Mucosa of rectum (tissue), 2 donors: Measurements from ENCODE around the gene GHRL.
A peak's percentile ranks its signal among the peaks of the same experiment; 100 is the strongest.

Experiments
- H3K27ac ChIP-seq, 2 donors: one replicate each; pipeline ENCODE4 v1.7.0; 2013; ENCODE audit warnings: inconsistent platforms in 2 of 2, low read depth in 2 of 2, low read length in 2 of 2
- H3K27me3 ChIP-seq, 2 donors: one replicate each; pipeline ENCODE4 v1.7.0; 2013; ENCODE audit warnings: low read length in 2 of 2; ENCODE audit not compliant: control insufficient read depth in 2 of 2, insufficient read depth in 2 of 2
- H3K36me3 ChIP-seq, 2 donors: one replicate each; pipeline ENCODE4 v1.7.0; 2013; ENCODE audit warnings: low read length in 2 of 2; ENCODE audit not compliant: control insufficient read depth in 2 of 2, insufficient read depth in 2 of 2
- H3K4me1 ChIP-seq, 2 donors: one replicate each; pipeline ENCODE4 v1.7.0; 2013; ENCODE audit warnings: low read length in 2 of 2, mild to moderate bottlenecking in 1 of 2; ENCODE audit not compliant: control insufficient read depth in 2 of 2, insufficient read depth in 2 of 2
- H3K4me3 ChIP-seq, 2 donors: one replicate each; pipeline ENCODE4 v1.7.0; 2013; ENCODE audit warnings: low read length in 2 of 2
- H3K9ac ChIP-seq, 2 donors: one replicate each; pipeline ENCODE4 v1.7.0; 2013; ENCODE audit warnings: low read length in 2 of 2, low read depth in 1 of 2, mild to moderate bottlenecking in 1 of 2
- H3K9me3 ChIP-seq, 2 donors: one replicate each; pipeline ENCODE4 v1.7.0; 2013; ENCODE audit warnings: low read length in 2 of 2; ENCODE audit not compliant: control insufficient read depth in 2 of 2
- donor health status: healthy.
- donor health status: Normal muscosa, but diverticular disease.

GHRL gene

DNA sequence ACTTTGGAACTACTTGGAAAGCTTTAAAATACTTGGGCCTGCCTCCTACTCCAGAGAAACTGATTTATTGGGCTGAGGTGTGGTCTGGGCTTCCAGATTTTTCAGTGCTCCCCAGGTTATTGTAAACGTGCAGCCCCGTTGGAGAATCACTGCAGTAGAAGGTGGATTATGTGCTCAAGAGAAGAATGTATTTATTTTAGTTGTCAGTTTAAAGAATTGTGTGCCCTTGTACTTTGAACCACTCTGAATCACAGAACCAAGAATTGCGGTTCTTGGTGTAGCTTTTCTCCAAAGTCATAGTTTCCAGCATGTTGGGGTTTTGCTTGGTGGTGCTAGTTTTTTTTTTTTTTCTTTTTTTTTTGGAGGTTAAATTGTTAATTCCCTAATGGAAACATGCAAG is 42.9 kb downstream of the GHRL start:
- H3K9ac ChIP-seq = peak overlapping the region; percentile 75 to 94
- peak overlapping the region; percentile 77 to 90 for H3K4me3 ChIP-seq
- peak overlapping the region; percentile 12 to 82 for H3K27ac ChIP-seq
- no peaks in the 10 kb centered on the region for H3K9me3 ChIP-seq
- H3K4me1 ChIP-seq = peaks cover 18 to 32% of the 10 kb centered on the region in 2 donors
- H3K36me3 ChIP-seq = peaks cover 15 to 24% of the 10 kb centered on the region in 2 donors
- no peaks in the 10 kb centered on the region for H3K27me3 ChIP-seq

DNA sequence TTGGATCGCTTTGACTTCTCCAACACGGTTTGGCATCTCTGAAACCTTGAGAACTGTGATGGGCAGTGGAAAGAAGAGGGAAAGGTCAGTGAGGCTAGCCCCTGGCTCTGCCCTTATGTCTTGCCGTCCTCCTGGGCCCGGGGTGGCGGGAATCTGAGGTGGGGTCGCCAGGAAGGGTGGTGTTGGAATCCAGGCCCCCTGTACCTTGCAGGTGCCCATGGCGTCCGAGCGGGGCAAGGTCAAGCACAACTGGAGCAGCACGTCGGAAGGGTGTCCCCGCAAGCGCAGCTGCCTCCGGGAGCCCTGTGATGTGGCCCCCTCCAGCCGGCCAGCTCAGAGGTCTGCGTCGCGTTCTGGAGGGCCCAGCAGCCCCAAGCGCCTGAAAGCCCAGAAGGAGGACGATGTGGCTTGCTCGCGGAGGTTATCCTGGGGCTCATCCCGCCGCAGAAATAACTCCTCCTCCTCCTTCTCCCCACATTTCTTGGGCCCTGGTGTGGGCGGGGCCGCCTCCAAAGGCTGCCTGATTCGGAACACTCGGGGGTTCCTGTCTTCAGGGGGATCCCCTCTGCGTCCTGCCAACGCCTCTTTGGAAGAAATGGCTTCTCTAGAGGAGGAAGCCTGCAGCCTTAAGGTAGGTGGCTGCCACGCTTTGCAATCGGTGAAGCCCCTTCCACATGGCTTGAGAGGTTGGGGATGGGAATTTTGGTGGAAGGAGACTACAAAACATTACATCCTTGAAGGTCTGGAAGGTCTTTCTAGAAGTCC is 43.6 kb downstream of the GHRL start:
- H3K4me1 ChIP-seq = peaks cover 18 to 27% of the 10 kb centered on the region in 2 donors
- H3K27me3 ChIP-seq = no peaks in the 10 kb centered on the region

DNA sequence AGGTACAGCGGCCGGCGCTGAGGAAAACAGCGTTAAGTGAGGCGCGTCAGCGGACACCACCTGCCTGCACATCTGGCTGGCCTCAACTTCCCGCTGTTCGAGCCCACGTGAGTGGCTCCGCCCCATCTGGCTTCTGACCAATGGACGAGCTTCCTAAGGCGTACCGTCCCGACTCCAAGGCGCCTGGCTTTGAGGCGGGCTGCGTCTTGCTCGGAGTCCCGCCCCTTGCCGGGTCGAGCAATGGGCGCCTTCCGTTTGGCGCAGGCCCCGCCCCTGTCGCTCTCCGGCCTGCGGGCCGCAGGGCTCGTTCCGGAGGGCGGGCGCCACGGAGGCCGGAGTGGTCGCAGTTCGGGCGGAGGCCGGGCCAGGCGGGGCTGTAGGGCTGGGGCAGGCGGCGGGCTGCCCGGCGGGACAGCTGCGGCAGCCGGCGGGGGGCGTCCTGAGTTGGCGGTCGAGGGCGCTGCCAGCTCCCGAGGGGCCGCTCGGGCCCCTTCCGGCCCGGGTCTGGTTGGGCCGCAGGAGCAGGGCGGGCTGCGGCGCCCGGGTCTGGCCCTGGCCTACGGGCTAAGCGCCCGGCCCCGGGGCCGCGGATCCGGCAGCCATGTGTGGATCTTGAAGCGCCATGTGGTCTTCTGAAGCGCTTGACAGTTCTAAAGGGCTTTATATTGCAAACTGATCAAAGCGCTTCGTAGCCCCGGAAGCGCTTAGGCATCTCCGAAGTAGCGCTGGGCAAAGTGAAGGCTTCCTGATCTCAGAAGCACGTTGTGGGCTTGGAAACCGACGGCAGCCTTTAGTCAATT is 44.4 kb downstream of the GHRL start, which contains the start of gene TATDN2:
Gene TATDN2, plus strand, starts transcription at position 276 of the 800 bp plus-strand sequence. CDS start 742 bp downstream, outside the sequence.
- peaks cover 18 to 26% of the 10 kb centered on the region in 2 donors for H3K4me1 ChIP-seq
- no peaks in the 10 kb centered on the region for H3K27me3 ChIP-seq
- peak within 1 kb of the TSS; percentile 77 to 90 for H3K4me3 ChIP-seq
- H3K27ac ChIP-seq = peak within 1 kb of the TSS; percentile 75 to 82
- H3K9me3 ChIP-seq = no peaks in the 10 kb centered on the region
- peaks cover 3 to 11% of the 10 kb centered on the region in 2 donors for H3K36me3 ChIP-seq
- H3K9ac ChIP-seq = peak within 1 kb of the TSS; percentile 75 to 94

More for the DNA sequence above, 43.6 kb downstream of the GHRL start:
- peak overlapping the region; percentile 75 to 82 for H3K27ac ChIP-seq
- peak overlapping the region; percentile 75 to 94 for H3K9ac ChIP-seq
- H3K36me3 ChIP-seq = peaks cover 11 to 19% of the 10 kb centered on the region in 2 donors
- peak overlapping the region; percentile 77 to 90 for H3K4me3 ChIP-seq
- no peaks in the 10 kb centered on the region for H3K9me3 ChIP-seq

DNA sequence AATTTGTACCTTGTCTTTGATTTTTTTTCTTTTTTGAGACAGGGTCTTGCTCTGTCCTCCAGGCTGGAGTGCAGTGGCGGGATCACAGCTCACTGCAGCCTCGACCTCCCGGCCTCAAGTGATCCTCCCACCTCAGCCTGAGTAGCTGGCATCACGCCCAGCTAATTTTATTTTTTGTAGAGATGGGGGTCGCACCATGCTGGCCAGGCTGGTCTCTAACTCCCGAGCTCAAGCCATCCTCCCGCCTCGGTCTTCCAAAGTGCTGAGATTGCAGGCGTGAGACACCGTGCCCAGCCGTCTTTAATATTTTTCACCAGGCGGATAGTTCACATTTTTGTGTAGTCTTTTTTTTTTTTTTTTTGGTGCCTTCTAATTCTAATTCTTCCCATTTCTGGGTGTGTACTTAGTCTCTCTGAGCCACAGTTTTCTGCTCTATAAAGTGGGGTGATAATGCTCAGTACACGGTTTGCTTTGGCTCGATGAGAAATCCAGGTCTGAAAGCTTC is 45.0 kb downstream of the GHRL start:
- peaks cover 18 to 26% of the 10 kb centered on the region in 2 donors for H3K4me1 ChIP-seq
- no peaks in the 10 kb centered on the region for H3K9me3 ChIP-seq
- H3K4me3 ChIP-seq = peak overlapping the region; percentile 77 to 90
- H3K36me3 ChIP-seq = peaks cover 0 to 6% of the 10 kb centered on the region in 2 donors
- no peaks in the 10 kb centered on the region for H3K27me3 ChIP-seq
- peak overlapping the region; percentile 41 to 75 for H3K9ac ChIP-seq
- H3K27ac ChIP-seq = peak overlapping the region; percentile 11 to 82

DNA sequence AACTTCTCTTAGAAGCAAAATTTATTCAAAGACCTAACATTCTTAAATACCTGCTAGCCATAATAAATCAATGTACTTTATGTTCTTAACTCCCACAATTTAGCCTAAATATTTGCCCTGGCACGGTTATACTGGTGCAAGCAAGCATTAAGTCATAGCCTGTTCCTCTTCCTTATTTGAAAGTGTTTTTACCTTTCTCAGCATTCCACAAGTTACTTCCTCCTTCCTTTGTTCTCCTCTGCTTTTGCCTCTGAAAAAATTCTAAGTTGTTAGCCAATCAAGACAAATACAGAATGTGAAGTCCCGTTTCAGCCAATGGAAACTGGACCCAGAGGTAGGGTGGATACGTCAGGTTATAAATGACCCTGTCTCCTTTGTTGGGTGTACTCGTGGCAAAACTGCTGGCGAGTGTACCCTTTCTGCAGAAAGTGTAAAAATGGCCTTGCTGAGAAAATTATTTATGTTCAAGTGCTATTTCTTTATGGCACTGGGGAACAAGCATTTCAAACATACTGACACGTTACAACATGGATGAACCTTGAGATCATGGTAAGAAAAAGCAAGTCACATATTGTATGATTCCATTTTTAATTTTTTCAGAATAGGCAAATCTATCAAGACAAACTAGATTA is 47.5 kb downstream of the GHRL start:
- no peaks in the 10 kb centered on the region for H3K27me3 ChIP-seq
- no peak overlapping the region for H3K4me3 ChIP-seq
- H3K4me1 ChIP-seq = peaks cover 13 to 20% of the 10 kb centered on the region in 2 donors
- H3K9me3 ChIP-seq = no peaks in the 10 kb centered on the region
- H3K36me3 ChIP-seq = no peaks in the 10 kb centered on the region
- no peak overlapping the region for H3K27ac ChIP-seq
- H3K9ac ChIP-seq = no peak overlapping the region

DNA sequence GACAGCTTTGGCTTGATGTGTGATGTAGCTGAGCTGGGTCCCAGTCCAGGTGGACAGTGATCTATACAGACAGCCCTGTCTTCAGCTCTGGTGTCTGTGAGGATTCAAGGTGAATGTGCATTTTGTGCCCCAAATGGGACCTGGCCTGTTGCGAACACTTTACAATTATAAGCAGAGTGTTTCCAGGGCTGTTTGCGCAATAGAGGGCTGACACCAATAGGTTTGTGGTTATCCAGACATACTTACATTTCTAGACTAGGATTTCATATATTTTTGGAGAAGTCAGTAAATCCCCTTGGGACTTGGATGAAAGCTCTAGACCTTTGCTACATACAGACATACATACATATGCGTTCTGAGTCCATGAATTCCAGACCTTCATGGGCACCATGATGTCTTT is 48.7 kb downstream of the GHRL start:
- H3K36me3 ChIP-seq = no peaks in the 10 kb centered on the region
- H3K4me3 ChIP-seq = no peak overlapping the region
- H3K27ac ChIP-seq = no peak overlapping the region
- H3K9ac ChIP-seq = no peak overlapping the region
- H3K9me3 ChIP-seq = no peaks in the 10 kb centered on the region
- peaks cover 6 to 9% of the 10 kb centered on the region in 2 donors for H3K4me1 ChIP-seq
- H3K27me3 ChIP-seq = no peaks in the 10 kb centered on the region

DNA sequence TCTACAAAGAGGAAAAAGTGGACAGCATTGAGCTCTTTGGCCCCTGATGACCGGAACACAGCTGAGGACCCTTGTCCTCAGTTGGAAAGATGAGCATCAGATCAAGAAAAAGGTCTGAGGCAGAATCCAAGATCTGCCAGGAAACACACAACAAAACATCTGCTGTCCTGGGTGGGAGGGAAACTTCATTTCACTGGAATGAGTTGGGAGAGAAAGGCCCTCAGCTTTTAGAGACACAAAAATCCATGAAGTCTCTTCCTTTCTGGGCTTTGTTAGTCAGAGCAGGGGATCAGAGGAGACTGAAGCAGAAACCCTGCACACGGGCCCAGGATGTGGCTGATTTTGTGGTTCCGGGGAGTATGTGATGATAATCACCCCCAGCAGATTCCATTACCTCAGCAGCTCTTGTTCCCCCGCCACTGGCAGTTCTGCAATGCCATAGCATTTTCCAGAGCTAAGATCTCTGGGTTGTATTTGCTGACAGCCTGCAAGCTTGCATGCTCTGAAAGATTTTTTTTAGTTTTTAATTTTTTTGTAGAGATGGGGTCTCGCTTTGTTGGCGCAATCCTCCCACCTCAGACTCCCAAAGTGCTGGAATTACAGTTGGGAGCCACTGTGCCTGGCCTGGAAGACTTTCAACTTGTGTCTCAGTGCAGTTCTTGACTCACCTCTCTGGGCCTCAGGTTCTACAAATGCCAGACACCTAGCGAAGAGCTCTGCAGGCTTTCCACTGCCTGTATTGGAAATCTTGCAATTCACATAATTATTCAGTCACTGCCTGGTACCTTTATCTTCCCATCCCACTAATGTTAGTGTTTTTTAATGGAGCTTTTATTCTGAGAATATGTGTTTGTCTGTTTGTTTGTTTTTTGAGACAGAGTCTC is 50.3 kb downstream of the GHRL start:
- Histone ChIP-seq H3K27me3 (no peaks in the 10 kb centered on the region), H3K36me3 (no peaks in the 10 kb centered on the region), H3K4me1 (peaks cover 0 to 4% of the 10 kb centered on the region in 2 donors), H3K27ac (peak overlapping the region; percentile 13 to 56), H3K9ac (peak overlapping the region in 1 of 2 donors; percentile 34), H3K4me3 (no peak overlapping the region), H3K9me3 (no peaks in the 10 kb centered on the region)

DNA sequence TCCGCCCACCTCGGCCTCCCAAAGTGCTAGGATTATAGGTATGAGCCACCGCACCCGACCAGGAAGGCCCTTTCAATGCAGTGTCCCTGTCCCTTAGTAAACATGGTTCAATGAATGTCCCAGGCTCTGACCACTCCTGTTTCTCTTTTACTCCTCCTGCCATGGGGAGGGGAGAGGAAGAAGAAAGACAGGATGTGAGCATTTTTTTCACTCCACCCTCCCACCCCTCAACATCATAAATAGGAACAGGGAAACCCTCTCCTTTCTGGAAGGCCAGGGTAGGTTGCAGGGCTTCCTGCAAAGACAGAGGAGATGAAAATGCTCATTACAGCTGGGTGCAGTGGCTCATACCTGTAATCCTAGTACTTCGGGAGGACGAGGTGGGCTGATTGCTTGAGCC is 51.9 kb downstream of the GHRL start:
- H3K4me3 ChIP-seq = no peak overlapping the region
- no peaks in the 10 kb centered on the region for H3K27me3 ChIP-seq
- peaks cover 0 to 4% of the 10 kb centered on the region in 2 donors for H3K4me1 ChIP-seq
- no peak overlapping the region for H3K27ac ChIP-seq
- H3K9ac ChIP-seq = no peak overlapping the region
- H3K36me3 ChIP-seq = peaks cover 0 to 2% of the 10 kb centered on the region in 2 donors
- H3K9me3 ChIP-seq = no peaks in the 10 kb centered on the region
